H1 (cell line): ENCODE results near the gene MOGAT3.

ENCODE experiments used
- EP300 ChIP-seq, 2 experiments: IDR thresholded peaks; 1 replicate in 1 of 2; 2 replicates in 1 of 2; pipeline ENCODE4 v1.6.1; 2011 to 2012; ENCODE audit warnings: low read depth in 2 of 2, low read length in 2 of 2, mild to moderate bottlenecking in 2 of 2, borderline replicate concordance in 1 of 2, inconsistent platforms in 1 of 2, moderate library complexity in 1 of 2
- GABPA ChIP-seq: IDR thresholded peaks from 2 replicates; pipeline ENCODE4 v1.6.1; 2011; ENCODE audit warnings: mild to moderate bottlenecking, low read length, moderate library complexity, borderline replicate concordance; ENCODE audit not compliant: insufficient read depth
- MAFK ChIP-seq: IDR thresholded peaks from 2 replicates; pipeline ENCODE4 v1.6.1; 2012; ENCODE audit warnings: low read depth, mild to moderate bottlenecking, improper control_type of control experiment, low read length
- POLR2AphosphoS5 ChIP-seq: IDR thresholded peaks from 2 replicates; pipeline ENCODE4 v1.6.1; 2011; ENCODE audit warnings: low read depth, low read length
- RNF2 ChIP-seq: fragments of 200-900, 300-1000 bp; sonication (generic); IDR thresholded peaks from 2 replicates; pipeline ENCODE4 v1.7.1; 2016; ENCODE audit warnings: borderline replicate concordance, low read depth, mild to moderate bottlenecking, antibody characterized with exemption, low read length; ENCODE audit not compliant: poor library complexity, severe bottlenecking; ENCODE audit errors: missing control alignments
- SAP30 ChIP-seq: fragments of 300-600 bp; sonication (generic); IDR thresholded peaks from 2 replicates; pipeline ENCODE4 v1.7.1; 2012; ENCODE audit warnings: low read length, moderate library complexity, mild to moderate bottlenecking, inconsistent platforms; ENCODE audit not compliant: insufficient read depth, insufficient replicate concordance
- SP1 ChIP-seq: IDR thresholded peaks from 2 replicates; pipeline ENCODE4 v1.6.1; 2011; ENCODE audit warnings: low read depth, low read length
- TAF1 ChIP-seq: IDR thresholded peaks from 2 replicates; pipeline ENCODE4 v1.6.1; 2011; ENCODE audit warnings: mild to moderate bottlenecking, low read depth, low read length
- TF ChIP-seq, protein P1 (sequence below), 3 experiments: IDR thresholded peaks; 1 replicate in 2 of 3; 2 replicates in 1 of 3; pipeline versions ENCODE4 v1.5.1 to v1.6.1; 2011; ENCODE audit warnings: low read length in 3 of 3, mild to moderate bottlenecking in 3 of 3, inconsistent platforms in 2 of 3, low read depth in 1 of 3, moderate library complexity in 1 of 3; ENCODE audit not compliant: insufficient read depth in 1 of 3; ENCODE audit errors: control extremely low read depth in 1 of 3
- TF ChIP-seq, protein P2 (sequence below): IDR thresholded peaks from 2 replicates; pipeline ENCODE4 v1.6.1; 2011; ENCODE audit warnings: low read length, improper control_type of control experiment

DNA sequence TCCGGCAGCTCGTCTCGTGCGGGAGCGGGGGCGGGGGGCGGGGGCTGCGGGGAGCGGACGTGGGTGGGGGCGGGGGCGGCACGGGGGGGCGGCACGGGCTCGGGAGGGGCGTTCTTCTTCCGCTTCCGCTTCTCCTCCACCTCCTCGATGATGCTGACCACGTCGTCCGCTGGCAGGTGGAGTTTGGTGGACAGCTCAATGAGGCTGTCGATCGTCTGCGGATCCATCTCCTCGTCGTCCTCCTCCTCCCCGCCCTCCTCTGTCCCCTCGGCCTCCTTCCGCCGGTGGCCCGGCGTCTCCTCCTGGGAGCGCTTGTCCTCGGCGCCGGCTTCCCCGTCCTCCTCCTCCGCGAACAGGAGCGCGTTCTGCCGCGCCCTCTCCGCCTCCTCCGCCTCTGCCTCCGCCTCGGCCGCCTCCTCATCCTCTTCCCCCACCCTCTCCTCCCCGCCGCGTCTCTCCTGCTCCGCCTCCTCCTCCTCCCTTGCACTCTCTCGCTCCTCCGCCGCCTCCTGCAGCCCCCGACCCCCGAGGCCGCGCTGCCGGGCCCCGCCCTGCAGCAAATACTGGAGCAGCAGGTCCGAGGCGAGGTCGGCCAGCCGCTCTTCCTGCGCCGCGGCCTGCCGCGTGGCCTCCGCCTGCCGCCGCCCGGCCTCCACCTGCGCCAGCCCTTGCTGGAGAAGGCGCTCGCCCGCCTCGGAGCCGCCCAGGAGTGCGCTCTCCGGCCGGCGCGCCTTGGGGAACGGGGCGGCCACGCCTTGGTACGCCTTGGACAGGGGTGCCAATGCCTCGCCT lies 37.4 kb downstream of the MOGAT3 start:
- TF ChIP-seq POLR2AphosphoS5 (no peak; the same call in 1 of the 2 replicates), MAFK (no peak), RNF2 (no peak), SAP30 (no peak), TAF1 (no peak), EP300 (IDR thresholded peaks at IDR 0.05; ENCODE audit: borderline replicate concordance in 1 of 2, low read depth in 2 of 2, low read length in 2 of 2) (no peak), GABPA (no peak), SP1 (no peak)
- TF ChIP-seq, protein P1, sequence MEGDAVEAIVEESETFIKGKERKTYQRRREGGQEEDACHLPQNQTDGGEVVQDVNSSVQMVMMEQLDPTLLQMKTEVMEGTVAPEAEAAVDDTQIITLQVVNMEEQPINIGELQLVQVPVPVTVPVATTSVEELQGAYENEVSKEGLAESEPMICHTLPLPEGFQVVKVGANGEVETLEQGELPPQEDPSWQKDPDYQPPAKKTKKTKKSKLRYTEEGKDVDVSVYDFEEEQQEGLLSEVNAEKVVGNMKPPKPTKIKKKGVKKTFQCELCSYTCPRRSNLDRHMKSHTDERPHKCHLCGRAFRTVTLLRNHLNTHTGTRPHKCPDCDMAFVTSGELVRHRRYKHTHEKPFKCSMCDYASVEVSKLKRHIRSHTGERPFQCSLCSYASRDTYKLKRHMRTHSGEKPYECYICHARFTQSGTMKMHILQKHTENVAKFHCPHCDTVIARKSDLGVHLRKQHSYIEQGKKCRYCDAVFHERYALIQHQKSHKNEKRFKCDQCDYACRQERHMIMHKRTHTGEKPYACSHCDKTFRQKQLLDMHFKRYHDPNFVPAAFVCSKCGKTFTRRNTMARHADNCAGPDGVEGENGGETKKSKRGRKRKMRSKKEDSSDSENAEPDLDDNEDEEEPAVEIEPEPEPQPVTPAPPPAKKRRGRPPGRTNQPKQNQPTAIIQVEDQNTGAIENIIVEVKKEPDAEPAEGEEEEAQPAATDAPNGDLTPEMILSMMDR (IDR thresholded peaks at IDR 0.05; ENCODE audit: control extremely low read depth in 1 of 3, insufficient read depth in 1 of 3, low read depth in 1 of 3, low read length in 3 of 3), result no peak
- TF ChIP-seq, protein P2, sequence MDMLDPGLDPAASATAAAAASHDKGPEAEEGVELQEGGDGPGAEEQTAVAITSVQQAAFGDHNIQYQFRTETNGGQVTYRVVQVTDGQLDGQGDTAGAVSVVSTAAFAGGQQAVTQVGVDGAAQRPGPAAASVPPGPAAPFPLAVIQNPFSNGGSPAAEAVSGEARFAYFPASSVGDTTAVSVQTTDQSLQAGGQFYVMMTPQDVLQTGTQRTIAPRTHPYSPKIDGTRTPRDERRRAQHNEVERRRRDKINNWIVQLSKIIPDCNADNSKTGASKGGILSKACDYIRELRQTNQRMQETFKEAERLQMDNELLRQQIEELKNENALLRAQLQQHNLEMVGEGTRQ, result no peak
